SJCRH30 (cell line): ENCODE measurements around the gene DNAJB6. TPM values are rescaled to one million over a fixed set of nuclear protein-coding genes. Genes with fewer than 3 reads are reported as not detected.

Experiments used
- DNase-seq, 2 experiments: peaks; one replicate each; pipeline ENCODE4 v3.0.0-alpha.2; 2015 to 2020
- H3K27ac ChIP-seq: fragments of 250-450 bp; sonication (Bioruptor Pico); 2 replicates; pipeline ENCODE4 v1.5.1; 2020; ENCODE audit warnings: mild to moderate bottlenecking, moderate library complexity
- H3K27me3 ChIP-seq: fragments of 250-450 bp; sonication (Bioruptor Pico); 2 replicates; pipeline ENCODE4 v1.5.1; 2020; ENCODE audit warnings: mild to moderate bottlenecking, moderate library complexity
- H3K36me3 ChIP-seq: fragments of 250-450 bp; sonication (Bioruptor Pico); 2 replicates; pipeline ENCODE4 v1.5.1; 2020; ENCODE audit warnings: mild to moderate bottlenecking, moderate library complexity
- H3K4me1 ChIP-seq: fragments of 250-450 bp; sonication (Bioruptor Pico); 2 replicates; pipeline ENCODE4 v1.5.1; 2020; ENCODE audit warnings: mild to moderate bottlenecking, moderate library complexity
- H3K4me3 ChIP-seq: fragments of 250-450 bp; sonication (Bioruptor Pico); 2 replicates; pipeline ENCODE4 v1.5.1; 2020; ENCODE audit warnings: mild to moderate bottlenecking, moderate library complexity
- H3K9me3 ChIP-seq: fragments of 250-450 bp; sonication (Bioruptor Pico); replicated peaks from 2 replicates; pipeline ENCODE4 v1.5.1; 2020; ENCODE audit warnings: mild to moderate bottlenecking, moderate library complexity
- total RNA-seq: library from RNA; depleted of rRNA; stranded (reverse); fragments of >200 nt; shearing (Covaris generic); gene quantifications from 2 replicates; pipeline ENCODE4 v1.2.3, GENCODE V29; 2014

DNAJB6 gene
- total RNA-seq, 1 experiment from 2014 or later = 121 TPM

DNA sequence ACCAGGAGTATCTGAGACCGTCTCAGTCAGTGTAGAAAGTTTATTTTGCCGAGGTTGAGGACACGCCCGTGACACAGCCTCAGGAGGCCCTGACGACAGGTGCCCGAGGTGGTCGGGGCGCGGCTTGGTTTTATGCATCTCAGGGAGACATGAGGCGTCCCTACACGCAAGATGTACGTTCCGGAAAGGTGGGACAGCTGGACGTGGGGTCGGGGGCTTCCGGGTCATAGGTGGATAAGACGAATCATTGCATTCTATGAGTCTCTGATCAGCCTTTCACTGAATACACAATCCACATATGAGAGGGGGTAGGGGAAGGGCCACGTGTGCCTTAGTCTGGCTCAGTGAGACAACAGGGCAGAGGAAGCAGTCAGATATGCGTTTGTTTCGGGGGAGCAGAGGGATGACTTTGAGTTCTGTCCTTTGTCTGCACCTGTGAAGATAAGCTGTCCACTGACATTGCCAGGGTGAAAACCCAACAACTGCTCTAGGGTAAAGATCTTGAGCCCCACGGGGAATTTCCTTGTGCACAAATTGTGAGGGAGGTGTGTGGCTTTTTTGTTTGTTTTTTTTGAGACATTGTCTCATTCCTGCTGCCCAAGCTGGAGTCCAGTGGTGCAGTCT lies 66.2 kb downstream of the DNAJB6 start:
- DNase-seq = peak in 1 of 2 experiments; percentile 38
- peaks cover 20% of the 10 kb centered on the region for H3K36me3 ChIP-seq

DNA sequence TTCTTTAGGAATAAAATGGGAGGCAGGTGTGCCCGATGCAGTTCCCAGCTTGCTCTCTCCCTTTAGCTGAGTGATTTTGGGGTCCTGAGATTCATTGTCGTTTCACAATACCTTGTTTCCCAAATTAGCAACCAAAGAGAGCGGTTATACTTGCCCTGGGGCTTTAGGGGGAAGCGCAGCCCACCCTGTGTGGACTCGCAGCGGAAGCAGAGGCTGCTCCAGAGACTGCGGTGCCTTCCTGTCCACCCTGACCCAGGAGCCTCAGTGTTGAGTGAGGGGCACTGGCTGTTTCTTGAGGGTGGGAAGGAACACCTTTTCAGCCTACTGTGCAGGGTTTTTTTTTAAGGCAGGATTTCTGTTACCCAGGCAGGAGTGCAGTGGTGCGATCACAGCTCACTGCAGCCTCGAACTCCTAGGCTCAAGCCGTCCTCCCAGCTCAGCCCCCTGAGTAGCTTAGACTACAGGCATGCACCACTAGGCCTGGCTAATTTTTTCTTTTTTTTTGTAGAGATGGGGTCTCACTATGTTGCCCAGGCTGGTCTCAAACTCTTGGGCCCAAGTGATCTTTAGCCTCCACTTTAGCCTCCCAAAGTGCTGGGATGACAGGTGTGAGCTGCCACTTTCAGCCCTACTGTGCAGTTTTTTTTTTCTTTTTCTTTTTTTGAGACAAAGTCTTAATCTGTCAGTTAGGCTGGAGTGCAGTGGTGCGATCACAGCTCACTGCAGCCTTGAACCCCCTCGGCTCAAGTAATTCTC lies 67.0 kb downstream of the DNAJB6 start:
- Histone ChIP-seq H3K27ac (no peak overlapping the region), H3K36me3 (peaks cover 20% of the 10 kb centered on the region), H3K4me1 (peaks cover 17% of the 10 kb centered on the region), H3K27me3 (no peaks in the 10 kb centered on the region), H3K9me3 (no peaks in the 10 kb centered on the region), H3K4me3 (no peak overlapping the region)
- no peak for DNase-seq

More for the DNA sequence above, 66.2 kb downstream of the DNAJB6 start:
- no peaks in the 10 kb centered on the region for H3K9me3 ChIP-seq
- peaks cover 23% of the 10 kb centered on the region for H3K4me1 ChIP-seq
- H3K27me3 ChIP-seq = no peaks in the 10 kb centered on the region
- no peak overlapping the region for H3K4me3 ChIP-seq
- H3K27ac ChIP-seq = no peak overlapping the region

DNA sequence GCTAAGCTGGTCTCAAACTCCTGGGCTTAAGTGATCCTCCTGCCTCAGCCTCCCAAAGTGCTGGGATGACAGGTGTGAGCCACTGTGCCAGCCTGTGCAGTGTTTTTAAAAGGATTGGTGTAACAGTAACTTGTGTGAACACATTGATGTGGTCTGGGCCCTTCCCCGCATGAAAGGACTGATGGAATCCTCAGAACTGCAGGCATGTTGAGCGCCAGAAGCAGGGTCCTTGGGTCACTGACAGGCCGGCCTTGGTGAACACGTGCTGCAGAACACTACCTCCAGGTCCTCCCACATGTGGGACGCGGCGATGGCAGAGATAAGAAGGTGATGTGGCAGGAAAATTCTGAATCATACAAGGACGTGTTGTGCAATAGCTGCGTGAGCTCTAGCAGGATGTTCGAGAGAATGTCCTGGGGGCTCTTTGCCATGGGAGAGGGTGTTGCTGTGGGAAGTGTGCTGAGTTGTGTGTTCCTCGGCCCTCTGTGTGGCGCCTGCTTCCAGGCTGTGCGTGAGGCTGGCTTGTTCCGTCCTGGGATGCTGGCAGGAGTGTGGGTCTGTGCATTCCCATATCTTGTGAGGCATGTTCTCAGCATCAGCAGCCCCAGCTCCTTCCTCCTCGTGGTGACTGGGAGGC lies 68.2 kb downstream of the DNAJB6 start:
- H3K36me3 ChIP-seq = peaks cover 14% of the 10 kb centered on the region

DNA sequence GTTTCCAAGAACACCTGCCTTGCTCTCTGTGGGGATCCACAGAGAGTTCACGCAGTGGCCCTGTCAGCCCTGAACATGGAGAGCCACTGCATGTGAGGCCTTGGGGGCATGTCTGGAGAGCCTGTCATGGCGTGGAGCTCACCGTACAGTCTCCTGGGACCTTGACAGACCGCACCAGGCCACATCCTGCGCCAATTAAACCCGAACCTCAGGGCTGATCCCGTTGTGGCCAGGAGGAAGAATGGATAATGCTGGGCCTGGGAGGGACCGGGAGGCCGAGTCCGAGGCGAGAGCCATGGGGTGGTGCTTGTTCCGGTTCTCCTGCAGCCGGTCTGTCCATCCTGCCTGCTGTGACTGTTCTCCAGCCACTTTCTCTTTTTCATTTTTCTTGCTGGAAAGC lies 68.7 kb downstream of the DNAJB6 start:
- Histone ChIP-seq H3K27ac (no peak overlapping the region), H3K4me3 (no peak overlapping the region), H3K36me3 (peaks cover 16% of the 10 kb centered on the region), H3K4me1 (peaks cover 11% of the 10 kb centered on the region; the same call in 1 of the 2 replicates), H3K9me3 (no peaks in the 10 kb centered on the region), H3K27me3 (no peaks in the 10 kb centered on the region)
- DNase-seq = no peak

More for the DNA sequence above, 68.2 kb downstream of the DNAJB6 start:
- no peak for DNase-seq
- H3K4me1 ChIP-seq = peaks cover 11% of the 10 kb centered on the region; the same call in 1 of the 2 replicates
- H3K27ac ChIP-seq = no peak overlapping the region
- H3K27me3 ChIP-seq = no peaks in the 10 kb centered on the region
- no peaks in the 10 kb centered on the region for H3K9me3 ChIP-seq
- no peak overlapping the region for H3K4me3 ChIP-seq

DNA sequence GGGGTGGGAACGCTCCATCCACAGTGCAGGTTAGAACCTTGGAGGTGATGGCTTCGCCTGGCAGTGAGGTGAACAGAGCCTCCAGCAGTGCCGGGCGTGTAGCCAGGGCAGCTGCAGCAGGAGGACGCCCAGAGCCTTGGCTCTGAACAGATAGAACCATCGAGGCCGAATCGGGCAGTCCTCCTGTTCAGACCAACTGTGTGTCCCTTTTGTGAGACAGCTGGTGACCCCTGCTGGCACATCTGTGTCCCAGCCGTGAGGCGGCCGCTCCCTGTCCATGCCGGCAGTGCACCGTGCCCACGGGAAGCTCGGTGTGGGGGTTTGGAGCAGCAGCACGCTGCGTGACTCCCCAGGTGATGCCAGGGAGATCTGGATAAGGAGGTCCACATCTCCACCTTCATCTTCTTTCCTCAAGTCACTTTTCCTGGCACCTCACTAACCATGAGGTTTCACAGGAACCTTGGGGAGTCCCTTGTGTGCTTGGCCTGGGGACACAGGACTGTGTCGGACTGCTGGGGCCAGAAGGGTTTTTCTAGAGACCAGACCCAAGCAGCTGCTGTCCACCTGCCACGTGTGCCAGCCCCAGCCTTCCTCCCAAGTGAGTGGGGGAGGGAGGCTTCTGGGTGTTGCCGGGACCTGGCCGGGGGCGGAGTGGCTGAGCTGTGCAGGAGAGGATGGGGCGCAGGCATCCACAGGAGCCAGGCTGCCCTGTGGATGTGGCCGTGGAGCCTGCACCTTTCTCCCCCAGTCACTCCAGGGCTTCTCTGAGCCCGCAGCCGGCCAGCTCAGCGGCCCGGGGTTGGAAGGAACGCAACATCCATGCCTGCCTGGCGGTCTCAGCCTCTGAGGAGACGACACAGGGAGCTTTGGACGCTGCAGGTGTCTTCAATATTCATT lies 69.4 kb downstream of the DNAJB6 start:
- Histone ChIP-seq H3K27me3 (no peaks in the 10 kb centered on the region), H3K27ac (no peak overlapping the region), H3K4me3 (no peak overlapping the region), H3K36me3 (peaks cover 19% of the 10 kb centered on the region), H3K4me1 (peaks cover 11% of the 10 kb centered on the region; the same call in 1 of the 2 replicates), H3K9me3 (no peaks in the 10 kb centered on the region)
- DNase-seq = no peak

DNA sequence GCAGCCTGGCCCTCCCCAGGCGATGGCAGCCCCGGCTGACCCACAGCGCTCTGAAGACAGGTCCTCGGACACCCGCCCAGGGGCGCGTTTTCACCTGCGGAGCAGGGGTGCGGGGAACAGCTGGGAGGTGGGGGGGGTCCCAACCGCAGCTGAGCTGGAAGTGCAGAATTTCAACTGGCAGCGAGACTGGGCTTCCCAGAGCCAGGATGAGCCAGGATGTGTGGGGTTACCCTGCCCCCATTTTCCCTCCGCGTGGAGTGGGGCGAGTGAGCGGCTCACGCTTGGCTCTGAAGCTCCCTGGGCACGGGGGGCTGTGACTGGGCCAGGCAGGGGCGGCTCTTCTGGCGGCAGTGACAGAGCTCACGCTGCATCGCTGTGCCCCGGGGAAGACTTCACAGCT lies 70.2 kb downstream of the DNAJB6 start:
- Histone ChIP-seq H3K9me3 (no peaks in the 10 kb centered on the region), H3K36me3 (peaks cover 14% of the 10 kb centered on the region), H3K4me1 (peaks cover 11% of the 10 kb centered on the region; the same call in 1 of the 2 replicates), H3K27me3 (no peaks in the 10 kb centered on the region), H3K4me3 (no peak overlapping the region), H3K27ac (no peak overlapping the region)
- no peak for DNase-seq

DNA sequence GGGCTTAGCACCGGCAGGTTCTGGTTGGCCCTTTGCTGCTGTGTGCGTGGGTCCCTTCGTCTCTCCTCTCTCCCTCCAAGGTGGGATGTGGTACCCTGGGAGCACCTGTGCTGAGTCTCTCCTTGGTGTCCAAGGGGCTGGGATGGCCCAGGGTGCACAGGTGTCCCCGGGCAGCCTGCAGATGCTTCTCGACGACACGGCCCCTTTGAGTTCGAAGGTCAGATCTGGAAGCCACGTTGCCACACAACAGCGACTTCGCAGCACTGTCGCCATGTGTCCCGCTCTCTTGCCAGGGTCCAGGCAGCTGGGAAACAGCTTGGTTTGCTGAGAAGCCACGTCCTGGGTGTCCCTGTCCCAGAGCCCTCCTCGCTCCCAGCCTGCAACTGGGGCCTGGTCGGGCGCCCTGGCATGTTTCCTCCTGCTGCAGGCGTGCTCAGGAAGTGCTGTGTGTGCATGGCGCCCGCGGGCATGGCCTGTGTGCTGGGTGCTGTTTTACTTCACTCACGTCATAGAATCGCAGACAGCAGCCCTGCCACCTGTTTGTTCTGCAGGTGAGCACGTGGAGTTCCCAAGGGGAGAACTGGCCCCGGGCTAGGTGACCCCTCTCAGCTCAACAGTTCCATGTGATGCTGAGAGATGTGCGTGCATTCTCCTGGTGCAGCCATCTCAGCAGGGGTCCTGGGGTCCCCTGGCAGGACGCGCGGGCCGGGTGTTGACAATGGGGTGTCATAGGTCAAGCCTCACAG lies 70.9 kb downstream of the DNAJB6 start:
- Histone ChIP-seq H3K9me3 (no peaks in the 10 kb centered on the region), H3K27ac (no peak overlapping the region), H3K27me3 (no peaks in the 10 kb centered on the region), H3K4me1 (peaks cover 8% of the 10 kb centered on the region; the same call in 1 of the 2 replicates), H3K36me3 (peaks cover 14% of the 10 kb centered on the region), H3K4me3 (no peak overlapping the region)
- no peak for DNase-seq

DNA sequence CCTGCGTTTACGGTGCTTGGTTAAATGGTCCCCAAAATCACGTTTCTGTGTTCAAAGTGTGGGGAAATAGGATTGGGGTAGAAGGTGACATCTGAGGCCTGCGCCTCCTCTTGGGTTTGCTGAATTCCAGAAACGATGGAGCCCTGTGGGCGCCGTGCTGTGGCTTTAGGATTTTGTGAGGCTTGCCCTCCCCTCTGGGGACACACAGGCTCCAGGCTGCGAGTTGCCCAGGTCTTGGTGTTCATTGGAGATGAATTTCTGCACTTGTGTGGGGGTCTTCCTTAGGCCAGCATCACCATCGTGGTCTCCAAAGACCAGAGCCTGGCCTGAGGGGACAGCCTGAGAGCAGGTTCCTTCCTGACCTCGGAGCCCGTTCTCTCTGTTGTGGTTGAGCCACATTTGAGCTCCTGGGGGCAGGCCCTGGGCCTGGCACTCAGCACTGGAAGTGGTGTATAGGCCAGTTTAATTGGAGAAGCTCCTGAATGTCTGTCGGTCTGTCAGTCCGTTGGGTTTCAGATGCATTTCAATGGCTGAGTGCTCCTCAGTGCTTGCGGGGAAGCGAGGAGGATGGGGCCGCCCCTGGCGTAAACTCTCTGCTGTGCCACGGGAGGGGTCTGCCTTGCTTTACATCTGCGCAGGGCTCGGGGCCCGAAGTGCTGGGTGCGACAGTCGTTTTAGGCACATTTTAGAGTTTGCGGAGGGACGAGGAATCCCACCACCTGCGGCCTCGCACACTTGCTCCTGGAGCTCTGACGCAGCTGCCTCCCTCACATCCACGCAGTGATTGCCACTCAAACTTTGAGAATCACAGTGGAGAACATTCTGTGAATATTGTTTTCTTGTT lies 71.7 kb downstream of the DNAJB6 start:
- no peaks in the 10 kb centered on the region for H3K27me3 ChIP-seq
- no peak overlapping the region for H3K27ac ChIP-seq
- no peak for DNase-seq
- H3K4me1 ChIP-seq = 0 out of 2 replicates have a peak, but pooled peaks cover 3% of the 10 kb centered on the region
- no peak overlapping the region for H3K4me3 ChIP-seq
- no peaks in the 10 kb centered on the region for H3K9me3 ChIP-seq
- H3K36me3 ChIP-seq = peaks cover 14% of the 10 kb centered on the region

DNA sequence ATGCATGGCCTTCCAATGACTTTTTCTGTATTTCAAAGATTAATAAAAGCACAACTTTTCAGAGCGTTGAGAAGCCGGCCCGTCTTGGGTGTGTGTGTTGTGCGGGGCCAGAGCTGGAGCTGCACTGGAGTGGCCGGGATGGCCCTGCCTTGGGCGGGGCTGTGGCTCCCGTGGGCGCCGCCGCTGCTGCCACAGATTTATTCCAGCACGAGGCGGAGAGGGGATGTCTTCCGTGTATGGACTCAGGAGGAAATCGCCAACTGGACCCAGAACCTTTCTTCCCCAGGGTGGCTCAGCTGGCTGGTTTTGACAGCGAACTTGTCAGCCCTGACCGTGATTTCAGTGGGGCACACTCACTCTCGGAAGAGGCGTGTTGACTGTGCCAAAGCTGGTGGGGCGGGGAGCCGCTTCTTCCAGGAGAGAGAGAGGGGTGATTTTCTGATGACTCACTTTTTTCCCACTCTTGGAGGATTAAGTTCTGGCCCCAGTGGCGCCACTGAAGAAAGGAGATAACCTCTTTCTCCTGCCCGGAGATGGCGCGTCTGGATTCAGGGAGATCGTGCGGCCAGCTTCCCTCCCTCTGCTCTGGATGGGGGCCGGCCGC lies 72.4 kb downstream of the DNAJB6 start:
- H3K27ac ChIP-seq = no peak overlapping the region
- DNase-seq = no peak
- H3K4me3 ChIP-seq = no peak overlapping the region
- H3K36me3 ChIP-seq = peaks cover 14% of the 10 kb centered on the region
- H3K27me3 ChIP-seq = no peaks in the 10 kb centered on the region
- H3K4me1 ChIP-seq = no peaks in the 10 kb centered on the region
- no peaks in the 10 kb centered on the region for H3K9me3 ChIP-seq

DNA sequence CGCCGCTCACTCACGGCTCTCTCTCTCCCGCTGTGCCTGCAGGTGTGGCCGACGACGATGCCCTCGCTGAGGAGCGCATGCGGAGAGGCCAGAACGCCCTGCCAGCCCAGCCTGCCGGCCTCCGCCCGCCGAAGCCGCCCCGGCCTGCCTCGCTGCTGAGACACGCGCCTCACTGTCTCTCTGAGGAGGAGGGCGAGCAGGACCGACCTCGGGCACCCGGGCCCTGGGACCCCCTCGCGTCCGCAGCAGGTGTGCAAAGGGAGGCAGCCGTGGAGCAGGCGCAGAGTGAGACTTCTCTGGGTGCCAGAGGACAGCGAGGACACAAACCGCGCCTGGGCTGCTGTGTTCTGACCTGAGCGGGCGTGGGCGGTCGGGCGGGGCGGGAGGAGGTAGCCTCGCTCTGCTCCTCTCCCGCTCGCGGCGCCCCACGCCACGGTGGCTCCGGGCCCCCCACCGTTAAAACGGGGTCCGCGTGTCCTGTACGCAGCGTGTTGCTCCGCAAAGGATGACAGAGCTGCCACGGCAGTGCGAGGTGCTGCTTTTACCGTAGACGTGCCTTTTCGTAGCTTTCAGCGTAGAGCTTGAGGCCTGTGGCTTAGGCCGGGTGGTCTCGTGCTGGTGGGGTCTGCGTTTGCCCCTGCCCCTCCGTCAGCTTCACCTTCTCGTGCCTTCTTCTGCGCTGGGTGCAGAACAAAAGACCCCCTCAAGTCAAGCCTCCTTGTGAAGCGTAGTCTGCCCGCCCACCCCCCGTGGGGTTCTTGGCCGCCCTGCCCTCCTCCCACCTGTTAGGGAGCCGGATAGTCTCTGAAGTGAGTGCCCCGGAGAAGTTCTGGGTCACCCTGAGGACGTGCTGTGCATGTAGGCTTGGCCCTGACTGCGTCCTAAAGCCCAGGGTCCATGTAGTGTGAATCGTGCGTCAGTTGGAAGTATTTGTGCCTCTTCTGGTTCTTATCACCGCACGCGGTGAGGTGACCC lies 73.2 kb downstream of the DNAJB6 start:
- no peaks in the 10 kb centered on the region for H3K4me1 ChIP-seq
- no peak overlapping the region for H3K4me3 ChIP-seq
- no peaks in the 10 kb centered on the region for H3K9me3 ChIP-seq
- no peak overlapping the region for H3K27ac ChIP-seq
- peaks cover 9% of the 10 kb centered on the region for H3K36me3 ChIP-seq
- H3K27me3 ChIP-seq = no peaks in the 10 kb centered on the region
- no peak for DNase-seq

DNA sequence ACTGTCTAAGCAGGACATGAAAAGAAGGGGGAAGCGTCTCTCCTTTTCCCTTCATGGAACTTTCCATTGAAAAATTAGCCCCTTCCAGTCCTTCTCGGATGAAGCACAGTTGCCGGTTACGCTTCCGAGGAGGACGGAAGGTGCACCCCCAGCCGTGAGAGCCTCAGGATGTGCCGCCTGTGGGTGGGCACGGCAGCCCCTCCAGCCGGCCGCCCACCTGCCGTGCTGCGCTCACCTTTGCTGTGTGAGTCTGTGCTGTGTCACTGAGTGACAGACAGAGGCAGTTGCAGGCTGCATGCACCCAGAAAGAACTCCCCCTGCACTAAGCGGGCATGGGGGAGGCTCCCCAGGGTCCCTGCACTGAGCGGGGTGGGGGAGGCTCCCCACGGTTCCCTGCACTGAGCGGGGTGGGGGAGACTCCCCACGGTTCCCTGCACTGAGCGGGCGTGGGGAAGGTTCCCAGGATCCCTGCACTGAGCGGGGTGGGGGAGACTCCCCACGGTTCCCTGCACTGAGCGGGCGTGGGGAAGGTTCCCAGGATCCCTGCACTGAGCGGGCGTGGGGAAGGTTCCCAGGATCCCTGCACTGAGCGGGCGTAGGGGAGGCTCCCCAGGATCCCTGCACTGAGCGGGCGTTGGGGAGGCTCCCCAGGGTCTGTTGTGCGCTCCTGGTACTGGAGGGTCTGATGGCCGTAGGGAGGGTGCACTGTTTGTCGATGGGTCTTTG lies 74.2 kb downstream of the DNAJB6 start:
- Histone ChIP-seq H3K36me3 (peaks cover 12% of the 10 kb centered on the region), H3K27ac (no peak overlapping the region), H3K27me3 (no peaks in the 10 kb centered on the region), H3K9me3 (no peaks in the 10 kb centered on the region), H3K4me1 (no peaks in the 10 kb centered on the region), H3K4me3 (no peak overlapping the region)
- DNase-seq = no peak
